ENCODE measurements around the gene MALT1. TPM values are rescaled to one million over a fixed set of nuclear protein-coding genes. Genes with fewer than 3 reads are reported as not detected.

MALT1 gene
- total RNA-seq, 4 donors from 2014 or later, result 18.5 to 45.6 (median 30.1) TPM

DNA sequence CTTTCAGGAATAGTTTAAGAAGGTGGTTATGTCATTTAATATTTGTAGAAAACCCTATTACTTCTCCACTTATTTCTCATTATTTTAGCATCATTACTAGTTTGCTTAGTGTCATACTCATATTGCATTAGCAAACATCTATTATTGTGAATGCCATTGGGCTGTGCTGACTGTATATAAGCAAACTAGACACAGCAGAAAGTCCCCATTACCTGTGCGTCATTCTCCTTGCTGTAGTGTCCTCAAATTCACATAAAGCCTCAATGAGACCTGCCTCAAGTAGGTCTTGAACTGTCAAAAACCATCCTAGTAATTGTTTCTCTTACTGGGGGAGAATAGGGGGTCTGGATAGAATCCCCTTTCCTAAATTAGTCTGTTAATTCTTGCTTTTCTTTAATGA, 43.6 kb downstream of the MALT1 start:
- no peak for ATAC-seq (ENCODE audit: low FRiP score)
- TF ChIP-seq, protein P1, sequence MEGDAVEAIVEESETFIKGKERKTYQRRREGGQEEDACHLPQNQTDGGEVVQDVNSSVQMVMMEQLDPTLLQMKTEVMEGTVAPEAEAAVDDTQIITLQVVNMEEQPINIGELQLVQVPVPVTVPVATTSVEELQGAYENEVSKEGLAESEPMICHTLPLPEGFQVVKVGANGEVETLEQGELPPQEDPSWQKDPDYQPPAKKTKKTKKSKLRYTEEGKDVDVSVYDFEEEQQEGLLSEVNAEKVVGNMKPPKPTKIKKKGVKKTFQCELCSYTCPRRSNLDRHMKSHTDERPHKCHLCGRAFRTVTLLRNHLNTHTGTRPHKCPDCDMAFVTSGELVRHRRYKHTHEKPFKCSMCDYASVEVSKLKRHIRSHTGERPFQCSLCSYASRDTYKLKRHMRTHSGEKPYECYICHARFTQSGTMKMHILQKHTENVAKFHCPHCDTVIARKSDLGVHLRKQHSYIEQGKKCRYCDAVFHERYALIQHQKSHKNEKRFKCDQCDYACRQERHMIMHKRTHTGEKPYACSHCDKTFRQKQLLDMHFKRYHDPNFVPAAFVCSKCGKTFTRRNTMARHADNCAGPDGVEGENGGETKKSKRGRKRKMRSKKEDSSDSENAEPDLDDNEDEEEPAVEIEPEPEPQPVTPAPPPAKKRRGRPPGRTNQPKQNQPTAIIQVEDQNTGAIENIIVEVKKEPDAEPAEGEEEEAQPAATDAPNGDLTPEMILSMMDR (IDR thresholded peaks at IDR 0.05), result no peak
- DNase-seq (ENCODE audit: low spot score), result no peak

GRCh38 chr18:58715540-58715939, 44.3 kb downstream of the MALT1 start:
- TF ChIP-seq, protein P1 (IDR thresholded peaks at IDR 0.05), result no peak
- ATAC-seq (ENCODE audit: low FRiP score) (no peak), DNase-seq (ENCODE audit: low spot score) (no peak)

- DNase-seq (ENCODE audit: low spot score), result no peak
- TF ChIP-seq, protein P1 (IDR thresholded peaks at IDR 0.05), result no peak
These were observed 44.9 kb downstream of the MALT1 start for GRCh38 chr18:58716060-58716756.

GRCh38 chr18:58721566-58722239, 50.4 kb downstream of the MALT1 start:
- DNase-seq (ENCODE audit: low spot score) (no peak), ATAC-seq (ENCODE audit: low FRiP score) (no peak)
- TF ChIP-seq, protein P1 (IDR thresholded peaks at IDR 0.05), result no peak

More at GRCh38 chr18:58716060-58716756, 44.9 kb downstream of the MALT1 start:
- ATAC-seq (ENCODE audit: low FRiP score), result no peak

DNA sequence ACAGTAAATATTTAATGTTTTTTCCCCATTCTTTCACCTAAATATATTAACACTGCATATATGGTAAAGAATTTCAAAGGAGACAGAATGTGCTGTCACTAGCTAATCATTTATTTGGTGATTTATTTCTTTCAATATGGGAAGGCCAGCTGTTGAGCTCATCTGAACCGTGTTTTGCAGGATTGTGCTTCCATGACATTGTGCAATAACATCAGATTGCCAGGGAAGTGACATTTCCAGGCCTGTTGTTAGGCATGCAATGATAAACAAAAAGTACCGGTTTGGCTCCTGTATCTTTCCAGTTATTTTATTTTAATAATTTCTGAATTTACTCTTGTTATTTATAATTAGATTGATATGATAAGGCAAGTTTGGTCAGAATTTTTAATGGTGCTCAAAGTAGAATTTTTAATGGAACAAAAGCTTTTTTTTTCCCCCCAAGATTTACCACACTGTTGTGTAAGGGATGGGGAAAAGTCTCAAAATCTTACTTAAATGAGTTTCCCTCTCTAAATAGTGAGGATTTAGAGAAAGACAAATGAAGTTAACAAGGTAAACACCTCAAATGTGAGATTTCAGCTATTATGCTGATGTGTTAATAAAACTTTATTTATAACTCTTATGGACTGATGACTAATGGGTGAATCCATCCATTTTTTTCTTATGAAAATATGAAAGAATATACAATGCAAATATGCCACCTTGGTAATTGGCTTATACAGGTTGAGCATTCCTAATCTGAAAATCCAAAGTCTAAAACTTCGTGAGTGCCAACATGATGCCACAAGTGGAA, 52.7 kb downstream of the MALT1 start:
- TF ChIP-seq, protein P1 (IDR thresholded peaks at IDR 0.05), result no peak
- DNase-seq (ENCODE audit: low spot score) (no peak), ATAC-seq (ENCODE audit: low FRiP score) (no peak)

DNA sequence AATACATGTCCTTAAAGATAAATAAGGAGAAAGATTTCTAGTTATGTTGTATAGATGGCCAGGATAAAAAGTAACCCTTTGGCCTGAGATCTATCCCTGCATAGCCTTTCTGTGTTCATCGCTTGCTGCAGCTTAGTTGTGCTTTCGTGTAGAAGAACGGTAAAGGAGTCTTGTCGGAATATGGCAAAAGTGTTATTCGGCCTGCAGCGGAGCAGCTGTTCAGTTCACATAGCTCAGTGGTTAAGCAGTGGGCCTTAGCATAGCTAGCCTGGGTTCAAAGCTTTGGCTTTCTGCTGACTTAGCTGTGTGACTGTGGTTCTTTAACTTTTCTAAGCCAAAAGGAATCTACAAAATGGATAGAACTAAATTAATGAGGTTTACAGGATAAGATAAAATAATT, 55.4 kb downstream of the MALT1 start:
- DNase-seq (ENCODE audit: low spot score) (no peak), ATAC-seq (ENCODE audit: low FRiP score) (no peak)

More for the DNA sequence above, 55.4 kb downstream of the MALT1 start:
- TF ChIP-seq, protein P1 (IDR thresholded peaks at IDR 0.05), result no peak

All from omental fat pad (tissue), 4 donors.